Measurements from ENCODE around the gene LPIN2. TPM values are rescaled to one million over a fixed set of nuclear protein-coding genes. Genes with fewer than 3 reads are reported as not detected.

LPIN2 gene
- total and polyA plus RNA-seq, 2 experiments from 2014 or later, result 19.5 to 33.9 TPM

GRCh38 chr18:2970772-2971659 is 41.9 kb downstream of the LPIN2 start:
- peaks cover 100% of the 10 kb centered on the region for H3K79me2 ChIP-seq (ENCODE audit: insufficient read depth)
- no peak for DNase-seq
- no peak overlapping the region for H2AFZ ChIP-seq
- no peak overlapping the region for H3K9ac ChIP-seq
- peaks cover 7% of the 10 kb centered on the region; the same call in 1 of the 2 replicates for H3K4me1 ChIP-seq (ENCODE audit: insufficient read depth)
- peaks cover 6% of the 10 kb centered on the region; the same call in 1 of the 2 replicates for H4K20me1 ChIP-seq (ENCODE audit: insufficient read depth)
- WGBS, 2 experiments (ENCODE audit: low coverage in 1 of 2, low lambda C conversion rate in 2 of 2, missing lambda C conversion rate in 2 of 2), result 89 to 92% methylated on average over 11 of the region's 11 CpGs
- H3K4me3 ChIP-seq, result no peak overlapping the region
- no peaks in the 10 kb centered on the region for H3K27me3 ChIP-seq (replicated peaks; ENCODE audit: insufficient read depth)
- no peaks in the 10 kb centered on the region for H3F3A ChIP-seq (ENCODE audit: insufficient read depth)
- in situ Hi-C loops (cut with MboI), result no loop called here
- TF ChIP-seq EZH2phosphoT487 (IDR thresholded peaks at IDR 0.05; ENCODE audit: insufficient read depth, low read depth) (no peak), EZH2 (IDR thresholded peaks at IDR 0.05; ENCODE audit: insufficient read depth, poor library complexity, severe bottlenecking) (no peak)
- no peaks in the 10 kb centered on the region for H3K9me3 ChIP-seq (ENCODE audit: low read depth)
- H3K9me2 ChIP-seq (ENCODE audit: insufficient read depth), result no peaks in the 10 kb centered on the region
- no peak overlapping the region for H3K4me2 ChIP-seq (ENCODE audit: unreplicated experiment)
- H3K36me3 ChIP-seq (ENCODE audit: low read depth), result no peaks in the 10 kb centered on the region
- no peak overlapping the region for H3K27ac ChIP-seq

- Histone ChIP-seq H3K27ac (no peak overlapping the region), H3K4me3 (no peak overlapping the region), H3K9me3 (ENCODE audit: low read depth) (no peaks in the 10 kb centered on the region), H2AFZ (no peak overlapping the region), H4K20me1 (ENCODE audit: insufficient read depth) (peaks cover 6% of the 10 kb centered on the region; the same call in 1 of the 2 replicates), H3K79me2 (ENCODE audit: insufficient read depth) (peaks cover 100% of the 10 kb centered on the region), H3K9me2 (ENCODE audit: insufficient read depth) (no peaks in the 10 kb centered on the region), H3F3A (ENCODE audit: insufficient read depth) (no peaks in the 10 kb centered on the region), H3K4me1 (ENCODE audit: insufficient read depth) (peaks cover 7% of the 10 kb centered on the region; the same call in 1 of the 2 replicates), H3K9ac (no peak overlapping the region), H3K36me3 (ENCODE audit: low read depth) (no peaks in the 10 kb centered on the region), H3K4me2 (ENCODE audit: unreplicated experiment) (no peak overlapping the region), H3K27me3 (replicated peaks; ENCODE audit: insufficient read depth) (no peaks in the 10 kb centered on the region)
- no peak for TF ChIP-seq EZH2phosphoT487 (IDR thresholded peaks at IDR 0.05; ENCODE audit: insufficient read depth, low read depth)
- TF ChIP-seq EZH2 (IDR thresholded peaks at IDR 0.05; ENCODE audit: insufficient read depth, poor library complexity, severe bottlenecking), result no peak
- no peak for DNase-seq
- WGBS, 2 experiments (ENCODE audit: low coverage in 1 of 2, low lambda C conversion rate in 2 of 2, missing lambda C conversion rate in 2 of 2), result 97 to 98% methylated on average over 3 of the region's 3 CpGs
- in situ Hi-C loops (cut with MboI), result no loop called here
Measured at GRCh38 chr18:2970344-2970743, 42.6 kb downstream of the LPIN2 start.

DNA sequence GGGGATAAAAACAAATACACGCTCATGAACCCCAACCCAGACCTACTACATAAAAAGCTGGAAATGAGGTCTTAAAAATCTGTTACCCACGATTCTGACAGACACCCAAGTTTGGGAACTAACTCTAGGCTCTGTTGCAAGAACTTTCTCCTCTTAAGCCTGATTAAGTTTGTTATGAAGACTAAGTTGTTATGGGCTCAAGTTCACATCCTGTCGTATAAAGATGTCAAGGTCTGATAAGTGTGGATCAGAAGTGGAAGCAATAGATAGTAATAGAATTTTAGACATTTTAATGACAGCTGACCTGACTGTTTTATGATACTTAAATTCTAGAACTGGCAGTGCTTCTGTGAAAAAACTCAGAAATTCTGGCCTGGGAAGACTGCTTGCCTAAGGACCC is 43.2 kb downstream of the LPIN2 start:
- H2AFZ ChIP-seq, result no peak overlapping the region
- WGBS, 2 experiments (ENCODE audit: low coverage in 1 of 2, low lambda C conversion rate in 2 of 2, missing lambda C conversion rate in 2 of 2), result 94% methylated on average over 3 of the region's 3 CpGs
- no peak overlapping the region for H3K4me2 ChIP-seq (ENCODE audit: unreplicated experiment)
- H3K9ac ChIP-seq, result no peak overlapping the region
- no peaks in the 10 kb centered on the region for H3K9me2 ChIP-seq (ENCODE audit: insufficient read depth)
- peaks cover 100% of the 10 kb centered on the region for H3K79me2 ChIP-seq (ENCODE audit: insufficient read depth)
- DNase-seq, result no peak
- H3K27me3 ChIP-seq (replicated peaks; ENCODE audit: insufficient read depth), result no peaks in the 10 kb centered on the region
- H3K4me3 ChIP-seq, result no peak overlapping the region
- H3K27ac ChIP-seq, result no peak overlapping the region
- peaks cover 6% of the 10 kb centered on the region; the same call in 1 of the 2 replicates for H4K20me1 ChIP-seq (ENCODE audit: insufficient read depth)
- in situ Hi-C loops (cut with MboI), result no loop called here
- H3F3A ChIP-seq (ENCODE audit: insufficient read depth), result no peaks in the 10 kb centered on the region
- H3K4me1 ChIP-seq (ENCODE audit: insufficient read depth), result peaks cover 7% of the 10 kb centered on the region; the same call in 1 of the 2 replicates
- TF ChIP-seq EZH2phosphoT487 (IDR thresholded peaks at IDR 0.05; ENCODE audit: insufficient read depth, low read depth) (no peak), EZH2 (IDR thresholded peaks at IDR 0.05; ENCODE audit: insufficient read depth, poor library complexity, severe bottlenecking) (no peak)
- H3K36me3 ChIP-seq (ENCODE audit: low read depth), result no peaks in the 10 kb centered on the region
- H3K9me3 ChIP-seq (ENCODE audit: low read depth), result no peaks in the 10 kb centered on the region

GRCh38 chr18:2968606-2969005 is 44.3 kb downstream of the LPIN2 start:
- no peak overlapping the region for H2AFZ ChIP-seq
- no peaks in the 10 kb centered on the region for H3K36me3 ChIP-seq (ENCODE audit: low read depth)
- no peak overlapping the region for H3K9ac ChIP-seq
- H3K9me3 ChIP-seq (ENCODE audit: low read depth), result no peaks in the 10 kb centered on the region
- H3K27ac ChIP-seq, result no peak overlapping the region
- TF ChIP-seq EZH2 (IDR thresholded peaks at IDR 0.05; ENCODE audit: insufficient read depth, poor library complexity, severe bottlenecking) (no peak), EZH2phosphoT487 (IDR thresholded peaks at IDR 0.05; ENCODE audit: insufficient read depth, low read depth) (no peak)
- H3K27me3 ChIP-seq (replicated peaks; ENCODE audit: insufficient read depth), result no peaks in the 10 kb centered on the region
- no peak for DNase-seq
- in situ Hi-C loops (cut with MboI), result no loop called here
- H3K4me2 ChIP-seq (ENCODE audit: unreplicated experiment), result no peak overlapping the region
- H4K20me1 ChIP-seq (ENCODE audit: insufficient read depth), result peaks cover 6% of the 10 kb centered on the region; the same call in 1 of the 2 replicates
- peaks cover 7% of the 10 kb centered on the region; the same call in 1 of the 2 replicates for H3K4me1 ChIP-seq (ENCODE audit: insufficient read depth)
- no peak overlapping the region for H3K4me3 ChIP-seq
- peaks cover 100% of the 10 kb centered on the region for H3K79me2 ChIP-seq (ENCODE audit: insufficient read depth)
- no peaks in the 10 kb centered on the region for H3F3A ChIP-seq (ENCODE audit: insufficient read depth)
- 95 to 100% methylated on average over 1 of the region's 1 CpG for WGBS, 2 experiments (ENCODE audit: low coverage in 1 of 2, low lambda C conversion rate in 2 of 2, missing lambda C conversion rate in 2 of 2)
- H3K9me2 ChIP-seq (ENCODE audit: insufficient read depth), result no peaks in the 10 kb centered on the region
